GM19397 (cell line): ENCODE results near the gene STPG3.
A peak's percentile ranks its signal among the peaks of the same experiment; 100 is the strongest.
"Not testable (repeated sequence)": the region's sequence is repeated elsewhere in the genome, so short reads cannot be mapped to it uniquely, and the experiment has no call there.

Experiments used
- ATAC-seq: cut with Tn5 transposase; IDR thresholded peaks from one replicate; pipeline ENCODE4 v1.9.1; 2021; ENCODE audit warnings: mild to moderate bottlenecking, moderate library complexity; ENCODE audit not compliant: unreplicated experiment

The STPG3 gene

DNA sequence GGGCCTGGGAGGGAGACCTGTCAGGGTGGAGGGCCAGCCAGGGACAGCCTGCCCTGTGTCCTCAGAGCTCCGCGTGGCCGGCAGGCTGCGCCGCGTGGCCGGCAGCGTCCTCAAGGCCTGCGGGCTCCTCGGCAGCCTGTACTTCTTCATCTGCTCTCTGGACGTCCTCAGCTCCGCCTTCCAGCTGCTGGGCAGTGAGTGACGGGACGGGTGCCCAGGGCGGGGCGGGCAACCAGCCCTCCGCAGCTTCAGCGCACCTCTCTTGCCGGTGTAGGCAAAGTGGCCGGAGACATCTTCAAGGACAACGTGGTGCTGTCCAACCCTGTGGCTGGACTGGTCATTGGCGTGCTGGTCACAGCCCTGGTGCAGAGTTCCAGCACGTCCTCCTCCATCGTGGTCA, 18.6 kb upstream of the STPG3 start:
- ATAC-seq, result no peak

DNA sequence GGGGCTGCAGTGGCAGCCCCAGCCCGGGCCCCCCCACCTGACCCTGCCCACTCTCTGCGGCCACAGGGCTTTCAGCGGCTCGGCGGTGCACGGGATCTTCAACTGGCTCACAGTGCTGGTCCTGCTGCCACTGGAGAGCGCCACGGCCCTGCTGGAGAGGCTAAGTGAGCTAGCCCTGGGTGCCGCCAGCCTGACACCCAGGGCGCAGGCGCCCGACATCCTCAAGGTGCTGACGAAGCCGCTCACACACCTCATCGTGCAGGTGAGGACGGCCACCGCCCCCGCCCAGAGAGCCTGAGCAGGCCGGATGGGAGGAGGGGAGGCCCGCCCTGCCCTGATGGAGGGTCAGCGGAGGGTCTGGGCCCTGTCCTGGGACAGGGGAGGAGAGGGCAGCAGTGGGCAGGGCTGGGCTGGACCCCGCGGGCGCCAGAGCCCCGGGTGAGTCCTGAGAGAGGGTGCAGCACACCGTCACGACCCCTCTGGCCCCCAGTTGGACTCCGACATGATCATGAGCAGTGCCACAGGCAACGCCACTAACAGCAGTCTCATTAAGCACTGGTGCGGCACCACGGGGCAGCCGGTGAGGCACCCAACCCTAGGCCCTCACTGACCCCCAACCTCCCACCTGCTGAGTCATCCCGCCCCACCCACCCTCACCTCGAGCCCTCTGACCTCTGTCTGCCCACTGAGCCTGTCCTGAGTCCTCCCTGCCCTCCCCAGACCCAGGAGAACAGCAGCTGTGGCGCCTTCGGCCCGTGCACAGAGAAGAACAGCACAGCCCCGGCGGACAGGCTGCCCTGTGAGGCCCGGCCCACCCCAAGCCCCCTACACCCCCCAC, 17.7 kb upstream of the STPG3 start:
- no peak for ATAC-seq

DNA sequence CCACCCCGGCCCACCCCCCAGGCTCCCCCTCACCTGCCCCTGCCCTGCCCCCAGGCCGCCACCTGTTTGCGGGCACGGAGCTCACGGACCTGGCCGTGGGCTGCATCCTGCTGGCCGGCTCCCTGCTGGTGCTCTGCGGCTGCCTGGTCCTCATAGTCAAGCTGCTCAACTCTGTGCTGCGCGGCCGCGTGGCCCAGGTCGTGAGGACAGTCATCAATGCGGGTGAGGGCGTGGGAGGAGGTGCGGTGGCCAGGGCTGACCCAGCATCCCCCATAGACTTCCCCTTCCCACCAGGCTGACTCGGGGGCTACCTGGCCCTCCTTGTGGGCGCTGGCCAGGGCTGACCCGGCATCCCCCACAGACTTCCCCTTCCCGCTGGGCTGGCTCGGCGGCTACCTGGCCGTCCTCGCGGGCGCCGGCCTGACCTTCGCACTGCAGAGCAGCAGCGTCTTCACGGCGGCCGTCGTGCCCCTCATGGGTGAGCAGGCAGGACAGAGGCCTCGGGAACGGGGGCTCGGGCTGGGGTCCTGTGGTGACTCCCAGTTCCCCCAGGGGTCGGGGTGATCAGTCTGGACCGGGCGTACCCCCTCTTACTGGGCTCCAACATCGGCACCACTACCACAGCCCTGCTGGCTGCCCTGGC, 16.9 kb upstream of the STPG3 start:
- ATAC-seq, result no peak

DNA sequence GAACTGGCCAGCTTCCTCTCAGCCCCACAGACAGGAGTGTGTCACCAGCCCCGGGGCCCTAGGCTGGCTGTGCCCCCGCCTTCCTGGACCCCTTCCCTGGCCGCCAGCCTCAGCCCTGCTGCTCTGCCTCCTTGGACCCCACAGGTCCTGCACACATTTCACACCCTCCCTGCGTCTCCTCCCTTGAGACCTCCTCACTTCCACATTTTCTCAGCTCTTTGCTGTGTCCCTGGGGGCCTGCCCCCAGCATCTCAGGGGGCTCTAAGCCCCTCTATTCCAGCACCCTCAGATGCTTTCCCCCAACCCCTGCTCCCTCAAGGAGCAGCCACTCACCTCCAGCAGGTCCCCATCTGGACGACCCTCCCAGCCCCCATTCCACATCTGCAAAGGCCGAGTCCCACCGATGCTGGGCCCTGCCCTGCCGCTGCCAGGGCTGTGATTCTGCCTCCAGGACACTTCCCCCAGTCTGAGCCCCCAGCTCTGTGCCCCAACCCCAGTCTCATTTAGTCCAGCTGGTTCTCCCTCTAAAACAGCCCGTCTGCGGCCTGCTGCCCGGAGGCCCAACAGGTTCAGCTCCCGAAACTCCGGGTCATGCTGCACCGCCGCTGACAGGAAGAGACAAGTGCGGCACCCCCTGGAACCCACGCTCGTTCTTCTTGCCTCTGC, 16.2 kb upstream of the STPG3 start:
- ATAC-seq, result no peak

DNA sequence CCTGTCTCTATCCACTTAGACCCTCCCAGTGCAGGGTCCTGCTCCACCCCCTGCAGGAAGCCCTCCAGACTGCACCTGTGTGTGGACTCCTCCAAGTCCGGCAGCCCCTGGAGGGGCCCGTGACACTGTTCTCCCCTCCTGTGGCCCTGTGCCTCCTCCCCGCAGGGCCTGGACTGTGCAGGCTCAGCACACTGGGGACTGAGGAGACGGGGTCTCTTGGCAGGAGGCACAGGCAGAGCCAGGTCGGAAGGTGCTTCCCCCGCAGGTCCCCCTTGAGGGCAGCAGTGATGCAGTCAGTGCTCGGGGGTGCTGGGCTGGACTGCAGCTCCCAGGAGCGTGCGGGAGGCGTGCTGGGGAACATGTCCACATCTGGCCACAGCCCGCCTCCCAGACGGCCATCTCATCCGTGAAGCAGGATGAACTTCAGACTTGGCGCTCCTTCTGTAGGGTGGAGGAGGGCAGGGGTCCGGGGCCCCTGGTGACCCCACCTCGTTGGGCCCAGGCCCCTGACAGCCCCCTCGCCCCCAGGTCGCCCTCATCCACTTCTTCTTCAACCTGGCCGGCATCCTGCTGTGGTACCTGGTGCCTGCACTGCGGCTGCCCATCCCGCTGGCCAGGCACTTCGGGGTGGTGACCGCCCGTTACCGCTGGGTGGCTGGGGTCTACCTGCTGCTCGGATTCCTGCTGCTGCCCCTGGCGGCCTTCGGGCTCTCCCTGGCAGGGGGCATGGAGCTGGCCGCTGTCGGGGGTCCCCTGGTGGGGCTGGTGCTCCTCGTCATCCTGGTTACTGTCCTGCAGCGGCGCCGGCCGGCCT, 15.5 kb upstream of the STPG3 start:
- no peak for ATAC-seq

DNA sequence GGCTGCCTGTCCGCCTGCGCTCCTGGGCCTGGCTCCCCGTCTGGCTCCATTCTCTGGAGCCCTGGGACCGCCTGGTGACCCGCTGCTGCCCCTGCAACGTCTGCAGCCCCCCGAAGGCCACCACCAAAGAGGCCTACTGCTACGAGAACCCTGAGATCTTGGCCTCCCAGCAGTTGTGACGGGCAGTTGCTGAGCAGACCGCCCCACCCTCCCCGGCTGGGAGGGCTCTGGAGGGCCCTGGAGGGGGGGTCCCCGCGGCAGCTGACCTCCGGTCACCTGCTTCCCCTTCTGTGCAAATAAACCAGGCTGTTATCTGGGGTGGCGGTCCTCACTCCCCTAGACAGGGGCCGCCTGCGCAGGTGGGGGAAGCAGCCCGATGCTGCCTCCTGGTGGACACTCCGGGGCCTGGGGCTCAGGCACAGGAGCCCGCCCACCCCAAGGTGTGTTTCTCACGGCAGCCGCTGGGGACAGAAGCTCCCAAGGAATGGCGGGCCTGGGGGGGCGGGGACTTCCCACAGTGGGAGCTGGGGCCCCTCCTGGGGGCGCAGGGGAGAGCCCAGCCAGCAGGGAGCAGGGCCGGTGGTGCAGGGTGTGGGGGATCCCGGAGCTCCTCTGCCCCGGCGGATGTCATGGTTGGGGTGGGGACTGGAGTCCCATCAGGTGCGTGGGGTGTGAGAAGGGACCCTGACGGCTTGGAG, 14.7 kb upstream of the STPG3 start:
- ATAC-seq, result no peak

DNA sequence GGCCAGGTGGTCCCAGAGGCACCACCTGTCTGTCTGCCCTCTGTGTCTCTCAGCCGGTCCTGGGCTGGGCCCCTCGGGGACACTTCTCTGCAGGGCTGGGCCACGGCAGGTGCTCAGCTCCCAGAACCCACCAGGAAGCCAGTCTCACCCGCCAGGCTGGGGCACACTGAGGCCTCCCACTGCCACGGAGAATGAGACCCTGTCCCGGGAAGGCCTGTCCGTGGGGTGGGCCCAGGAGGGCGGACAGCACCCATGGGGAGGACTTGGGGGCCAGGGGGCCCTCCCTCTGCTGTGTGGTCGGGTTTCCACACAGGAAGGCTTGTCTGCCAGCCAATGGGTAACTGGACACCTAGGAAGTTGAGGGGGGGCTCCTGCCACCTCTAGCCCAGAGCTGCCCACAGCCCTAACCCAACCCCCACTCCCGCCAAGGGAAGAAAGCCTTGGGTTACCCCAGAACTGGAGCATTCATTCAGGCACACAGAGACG, 14.1 kb upstream of the STPG3 start:
- ATAC-seq, result no peak

DNA sequence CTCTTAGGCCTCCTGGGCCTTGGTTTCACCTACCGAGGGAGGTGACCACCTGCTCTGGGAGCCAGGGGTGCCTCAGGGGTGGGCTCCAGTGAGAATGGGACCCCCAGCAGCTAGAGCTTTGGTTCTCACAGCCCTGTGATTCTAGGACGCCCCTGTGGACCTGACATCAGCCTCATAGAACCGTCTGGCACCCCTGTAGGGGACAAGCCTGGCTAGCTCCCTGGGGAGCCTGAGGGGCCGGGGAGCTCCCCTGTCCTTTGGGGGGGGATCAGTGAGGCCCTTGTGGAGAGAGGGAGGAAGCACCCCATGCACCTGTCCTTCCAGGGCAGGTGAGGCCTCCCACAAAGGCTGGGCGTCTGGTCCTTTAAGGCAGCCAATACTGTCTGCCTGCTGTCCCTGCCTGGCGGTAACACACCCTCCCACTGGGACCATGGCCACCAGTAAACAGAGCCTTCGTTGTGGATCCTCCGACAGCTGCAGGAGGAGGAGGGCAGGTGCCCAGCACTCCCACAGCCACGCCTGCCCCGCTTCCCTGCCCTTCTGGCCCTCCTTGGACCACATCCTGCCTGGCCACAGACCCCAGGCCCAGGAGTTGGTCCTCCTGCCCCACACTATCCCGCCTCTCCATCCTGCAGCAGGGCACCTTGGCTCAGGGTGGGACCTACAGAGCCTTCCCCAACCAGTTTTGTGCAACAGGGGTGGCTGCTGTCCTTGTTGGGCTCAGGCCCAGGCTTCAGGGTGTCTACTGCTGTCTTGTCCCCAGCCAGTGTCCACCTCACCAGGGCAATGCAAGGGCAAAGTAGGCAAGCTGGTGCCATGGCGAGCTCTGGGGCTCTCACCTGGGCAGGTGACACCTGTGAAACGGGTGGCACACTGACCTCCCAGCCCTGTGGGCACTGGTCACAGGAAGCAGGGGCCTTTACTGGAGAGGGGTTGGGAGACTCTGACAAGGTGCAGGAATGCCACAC, 13.0 kb upstream of the STPG3 start:
- no peak for ATAC-seq

DNA sequence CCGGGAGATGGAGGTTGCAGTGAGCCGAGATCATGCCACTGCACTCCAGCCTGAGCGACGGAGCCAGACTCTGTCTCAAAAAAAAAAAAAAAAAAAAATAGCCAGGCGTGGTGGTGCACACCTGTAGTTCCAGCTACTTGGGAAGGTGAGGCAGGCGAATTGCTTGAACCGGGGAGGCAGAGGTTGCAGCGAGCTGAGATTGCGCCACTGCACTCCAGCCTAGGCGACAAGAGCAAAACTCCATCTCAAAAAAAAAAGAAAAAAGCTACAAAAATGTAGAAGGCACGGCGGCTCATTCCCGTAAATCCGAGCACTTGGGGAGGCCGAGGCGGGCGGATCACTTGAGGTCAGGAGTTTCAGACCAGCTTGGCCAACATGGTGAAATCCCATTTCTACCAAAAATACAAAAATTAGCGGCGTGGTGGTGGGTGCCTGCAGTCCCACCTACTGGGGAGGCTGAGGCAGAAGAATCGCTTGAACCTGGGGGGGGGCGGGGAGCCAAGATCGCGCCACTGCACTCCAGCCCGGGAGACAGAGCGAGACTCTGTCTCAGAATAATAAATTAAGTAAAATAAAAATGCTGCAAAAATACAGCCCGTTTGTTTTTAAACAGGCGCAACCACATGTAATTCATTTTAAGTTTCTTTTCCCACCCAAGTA, 11.4 kb upstream of the STPG3 start:
- not testable (repeated sequence) for ATAC-seq

DNA sequence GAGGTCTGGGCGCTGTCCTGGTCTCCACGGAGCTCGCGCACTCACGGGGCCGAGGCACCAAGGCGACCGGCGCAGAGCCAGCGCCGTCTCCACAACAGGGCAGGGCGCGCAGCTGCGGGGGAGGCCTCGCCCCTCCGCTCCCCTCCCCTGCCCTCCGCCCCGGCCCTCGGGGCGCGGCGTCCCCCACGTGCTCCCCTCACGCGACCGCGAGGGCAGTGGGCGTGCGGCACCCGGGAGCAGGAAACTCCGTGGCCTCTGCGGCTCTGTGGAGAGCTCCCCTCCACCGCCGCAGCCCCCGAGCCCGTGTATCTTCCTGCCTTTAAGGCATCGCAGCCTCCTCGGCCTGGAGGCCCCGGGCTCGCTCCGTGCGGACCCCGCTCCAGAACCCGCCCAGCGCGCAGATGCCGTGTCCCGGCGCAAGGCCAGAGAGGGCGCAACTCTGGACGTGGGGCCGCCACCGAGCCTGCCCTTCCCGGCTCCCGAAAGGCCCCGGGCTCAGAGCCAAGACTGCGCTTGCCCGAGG, 10.7 kb upstream of the STPG3 start:
- ATAC-seq, result peak; percentile 23

DNA sequence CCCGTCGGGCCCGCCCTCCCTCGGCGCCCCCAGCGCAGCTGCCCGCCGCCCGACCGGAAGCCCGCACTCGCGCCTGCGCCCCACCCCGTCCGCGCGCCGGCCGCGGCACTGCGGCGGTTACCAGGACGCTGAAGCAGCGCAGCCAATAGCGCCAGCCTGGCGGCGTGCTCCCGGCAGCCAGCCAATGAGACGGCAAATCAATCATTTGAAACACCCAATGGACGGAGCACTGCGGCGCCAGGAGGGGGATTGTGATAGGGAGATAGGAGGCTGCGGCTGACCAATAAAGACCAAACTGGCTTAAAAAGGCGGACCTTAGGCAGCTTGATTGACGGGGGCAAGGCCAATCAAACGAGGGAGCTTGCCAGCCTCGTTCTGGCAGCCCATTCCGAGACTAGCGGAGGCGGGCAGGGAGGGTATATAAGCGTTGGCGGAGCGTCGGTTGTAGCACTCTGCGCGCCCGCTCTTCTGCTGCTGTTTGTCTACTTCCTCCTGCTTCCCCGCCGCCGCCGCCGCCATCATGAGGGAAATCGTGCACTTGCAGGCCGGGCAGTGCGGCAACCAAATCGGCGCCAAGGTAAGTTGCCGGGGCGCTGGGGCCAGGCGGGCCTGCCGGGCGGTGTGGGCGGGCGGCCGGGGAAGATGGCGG, 10.1 kb upstream of the STPG3 start, which contains the start of gene TUBB4B:
Gene TUBB4B (plus strand): TSS at position 447 of the 649 bp plus-strand sequence. CDS start 74 bp downstream, at position 521.
- ATAC-seq, result peak; percentile 67

DNA sequence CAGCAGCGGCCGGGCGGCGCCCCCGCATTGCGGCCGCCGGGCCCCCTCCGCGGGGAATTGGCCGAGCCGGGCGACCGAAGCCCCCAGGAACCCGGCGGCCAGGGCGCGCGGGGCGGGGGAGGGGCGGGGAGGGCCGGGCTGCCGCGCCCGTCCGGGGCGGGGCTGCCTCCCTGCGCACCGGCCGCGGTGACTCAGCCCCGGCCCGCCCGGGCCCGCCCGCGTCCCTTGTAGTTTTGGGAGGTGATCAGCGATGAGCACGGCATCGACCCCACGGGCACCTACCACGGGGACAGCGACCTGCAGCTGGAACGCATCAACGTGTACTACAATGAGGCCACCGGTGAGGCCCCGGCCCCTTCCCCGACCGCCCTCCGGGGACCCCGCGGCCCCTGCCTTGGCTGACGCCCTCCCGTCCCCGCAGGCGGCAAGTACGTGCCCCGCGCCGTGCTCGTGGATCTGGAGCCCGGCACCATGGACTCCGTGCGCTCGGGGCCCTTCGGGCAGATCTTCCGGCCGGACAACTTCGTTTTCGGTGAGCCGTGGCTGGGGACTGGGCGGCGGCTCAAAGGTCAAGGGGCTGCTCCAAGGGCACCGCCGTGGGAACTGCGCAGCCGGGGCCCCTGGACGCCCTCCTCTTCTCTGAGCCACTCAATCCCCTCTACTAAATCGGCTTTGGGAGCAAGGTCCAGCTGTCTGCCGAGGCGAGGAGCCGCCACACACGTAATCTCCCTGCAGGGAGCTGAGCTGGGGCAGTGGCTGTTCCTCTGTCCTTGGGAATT, 9.4 kb upstream of the STPG3 start:
- no peak for ATAC-seq

DNA sequence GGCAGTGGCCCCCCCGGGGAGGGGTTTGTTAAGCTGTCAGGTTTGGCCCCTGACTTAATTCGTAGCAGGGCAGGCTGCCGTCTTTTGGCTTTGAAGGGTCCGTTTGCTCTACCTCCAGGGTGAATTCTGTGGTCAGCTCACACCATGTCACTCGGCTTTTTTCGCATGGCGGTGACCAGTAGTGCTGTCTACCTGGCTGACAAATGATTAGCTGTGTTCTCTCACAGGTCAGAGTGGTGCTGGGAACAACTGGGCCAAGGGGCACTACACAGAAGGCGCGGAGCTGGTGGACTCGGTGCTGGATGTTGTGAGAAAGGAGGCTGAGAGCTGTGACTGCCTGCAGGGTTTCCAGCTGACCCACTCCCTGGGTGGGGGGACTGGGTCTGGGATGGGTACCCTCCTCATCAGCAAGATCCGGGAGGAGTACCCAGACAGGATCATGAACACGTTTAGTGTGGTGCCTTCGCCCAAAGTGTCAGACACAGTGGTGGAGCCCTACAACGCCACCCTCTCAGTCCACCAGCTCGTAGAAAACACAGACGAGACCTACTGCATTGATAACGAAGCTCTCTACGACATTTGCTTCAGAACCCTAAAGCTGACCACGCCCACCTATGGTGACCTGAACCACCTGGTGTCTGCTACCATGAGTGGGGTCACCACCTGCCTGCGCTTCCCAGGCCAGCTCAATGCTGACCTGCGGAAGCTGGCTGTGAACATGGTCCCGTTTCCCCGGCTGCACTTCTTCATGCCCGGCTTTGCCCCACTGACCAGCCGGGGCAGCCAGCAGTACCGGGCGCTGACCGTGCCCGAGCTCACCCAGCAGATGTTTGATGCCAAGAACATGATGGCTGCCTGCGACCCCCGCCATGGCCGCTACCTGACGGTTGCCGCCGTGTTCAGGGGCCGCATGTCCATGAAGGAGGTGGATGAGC, 8.6 kb upstream of the STPG3 start:
- no peak for ATAC-seq

DNA sequence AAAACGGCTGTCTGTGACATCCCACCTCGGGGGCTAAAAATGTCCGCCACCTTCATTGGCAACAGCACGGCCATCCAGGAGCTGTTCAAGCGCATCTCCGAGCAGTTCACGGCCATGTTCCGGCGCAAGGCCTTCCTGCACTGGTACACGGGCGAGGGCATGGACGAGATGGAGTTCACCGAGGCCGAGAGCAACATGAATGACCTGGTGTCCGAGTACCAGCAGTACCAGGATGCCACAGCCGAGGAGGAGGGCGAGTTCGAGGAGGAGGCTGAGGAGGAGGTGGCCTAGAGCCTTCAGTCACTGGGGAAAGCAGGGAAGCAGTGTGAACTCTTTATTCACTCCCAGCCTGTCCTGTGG, 7.8 kb upstream of the STPG3 start:
- not testable (repeated sequence) for ATAC-seq

DNA sequence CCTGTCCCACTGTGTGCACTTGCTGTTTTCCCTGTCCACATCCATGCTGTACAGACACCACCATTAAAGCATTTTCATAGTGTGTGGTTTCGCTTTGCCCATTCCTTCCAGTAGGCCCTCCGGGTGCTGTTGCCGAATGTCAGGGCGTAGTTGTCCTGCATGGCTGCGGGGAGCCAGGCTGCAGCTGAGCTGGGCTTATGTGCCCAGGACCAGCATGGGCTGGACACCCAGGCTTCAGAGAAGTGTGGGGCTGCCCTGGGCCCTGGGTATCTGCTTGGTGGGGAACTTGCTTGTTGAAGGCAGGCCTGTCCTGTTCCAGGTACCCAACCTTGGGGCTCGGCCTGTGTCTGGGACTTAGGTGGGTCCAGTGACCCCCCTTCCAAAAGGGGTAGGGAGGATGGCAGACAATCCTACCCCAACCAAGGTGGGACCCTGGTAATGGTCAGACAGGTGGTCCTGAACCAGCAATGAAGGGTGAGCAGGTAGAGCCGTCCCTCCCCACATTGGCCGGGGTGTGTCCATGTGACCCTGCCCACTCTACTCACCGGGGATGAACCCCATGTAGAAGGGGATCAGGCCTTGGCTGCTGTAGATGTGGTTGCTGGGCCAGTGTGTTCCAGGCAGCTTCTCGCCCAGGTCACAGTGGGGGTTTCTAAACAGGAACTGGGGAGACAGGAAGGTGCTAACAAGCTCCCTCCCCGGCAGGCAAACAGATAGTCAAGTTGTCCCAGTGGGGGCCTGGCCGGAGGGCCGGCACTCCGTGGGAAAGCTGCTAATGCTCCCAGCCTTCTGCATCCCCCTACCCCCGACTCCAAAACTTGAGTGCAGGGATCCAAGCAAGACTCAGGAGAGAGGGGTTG, 7.2 kb upstream of the STPG3 start:
- no peak for ATAC-seq
